NCI-H446 (cell line): ENCODE measurements around the gene MAP4K4.
A peak's percentile ranks its signal among the peaks of the same experiment; 100 is the strongest.

ENCODE experiments used
- DNase-seq, 2 experiments: peaks; one replicate each; lab custom pipeline; 2025; lab: John Stamatoyannopoulos, UW

The MAP4K4 gene

GRCh38 chr2:101790857-101791256 is 93.3 kb downstream of the MAP4K4 start:
- DNase-seq: peak; percentile 58 to 74

GRCh38 chr2:101792208-101792607 is 94.7 kb downstream of the MAP4K4 start:
- DNase-seq: no peak

GRCh38 chr2:101793277-101793969 is 95.9 kb downstream of the MAP4K4 start:
- peak; percentile 72 to 80 for DNase-seq

GRCh38 chr2:101794141-101794540 is 96.6 kb downstream of the MAP4K4 start:
- no peak for DNase-seq

GRCh38 chr2:101795033-101795432 is 97.5 kb downstream of the MAP4K4 start:
- no peak for DNase-seq

GRCh38 chr2:101796825-101797600 is 99.5 kb downstream of the MAP4K4 start:
- no peak for DNase-seq

- DNase-seq: no peak
Measured at GRCh38 chr2:101801496-101801895, 104.0 kb downstream of the MAP4K4 start.

- DNase-seq: no peak
Measured at GRCh38 chr2:101802329-101802728, 104.8 kb downstream of the MAP4K4 start.

- no peak for DNase-seq
Measured at GRCh38 chr2:101803128-101803527, 105.6 kb downstream of the MAP4K4 start.

GRCh38 chr2:101803945-101804696 is 106.6 kb downstream of the MAP4K4 start:
- peak in 1 of 2 experiments; percentile 74 for DNase-seq

- peak in 1 of 2 experiments; percentile 13 for DNase-seq
Measured at GRCh38 chr2:101805152-101806088, 107.9 kb downstream of the MAP4K4 start.

- no peak for DNase-seq
Measured at GRCh38 chr2:101806123-101806522, 108.6 kb downstream of the MAP4K4 start.

- DNase-seq: no peak
Measured at GRCh38 chr2:101806701-101807100, 109.2 kb downstream of the MAP4K4 start.

- DNase-seq: no peak
Measured at GRCh38 chr2:101807242-101807641, 109.7 kb downstream of the MAP4K4 start.

GRCh38 chr2:101808006-101808562 is 110.6 kb downstream of the MAP4K4 start:
- no peak for DNase-seq

GRCh38 chr2:101809698-101810097 is 112.2 kb downstream of the MAP4K4 start:
- DNase-seq: peak in 1 of 2 experiments; percentile 15

GRCh38 chr2:101811226-101812015 is 113.9 kb downstream of the MAP4K4 start:
- DNase-seq: peak; percentile 80 to 93

GRCh38 chr2:101812226-101812625 is 114.7 kb downstream of the MAP4K4 start:
- DNase-seq: no peak

- DNase-seq: no peak
Measured at GRCh38 chr2:101814752-101815151, 117.2 kb downstream of the MAP4K4 start.

GRCh38 chr2:101815154-101815553 is 117.6 kb downstream of the MAP4K4 start:
- DNase-seq: no peak
